HepG2 (cell line): ENCODE results near the gene ANKRD27. TPM values are rescaled to one million over a fixed set of nuclear protein-coding genes. Genes with fewer than 3 reads are reported as not detected.
A peak's percentile ranks its signal among the peaks of the same experiment; 100 is the strongest.
"Not testable (repeated sequence)": the region's sequence is repeated elsewhere in the genome, so short reads cannot be mapped to it uniquely, and the experiment has no call there.

Experiments used
- ATAC-seq: fragments of 200-7000 bp; cut with Tn5 transposase; 3 replicates; pipeline ENCODE4 v1.9.1; 2020; ENCODE audit warnings: mild to moderate bottlenecking, moderate library complexity
- BruUV-seq: library from RNA; stranded (reverse); fragments of 400-500 nt; replicated peaks from 2 replicates; lab custom pipeline; 2021; lab: Mats Ljungman, UMichigan
- CTCF ChIA-PET: fragments of 300-600 bp; formaldehyde crosslinking; extraction: SDS; loops from one replicate; lab custom pipeline; 2021; ENCODE audit warnings: low total read pairs, inconsistent platforms, low intra/inter-chr PET ratio; lab: Yijun Ruan, JAX
- POLR2A ChIA-PET: fragments of 350-600 bp; sonication (Branson Sonifier 250); formaldehyde crosslinking; loops from one replicate; lab custom pipeline; 2020; ENCODE audit warnings: antibody characterized with exemption, inconsistent platforms; lab: Yijun Ruan, JAX
- DNase-seq: peaks from one replicate; pipeline ENCODE4 v3.0.0-alpha.2; 2015; ENCODE audit warnings: low spot score
- FAIRE-seq: peaks from 3 replicates; lab custom pipeline; 2011; peaks lifted over from hg19 to GRCh38; lab: Jason Lieb, UNC
- H2AFZ ChIP-seq: one replicate; pipeline ENCODE4 v1.6.1; 2011; ENCODE audit warnings: low read length, inconsistent platforms
- H3K27ac ChIP-seq: fragments of 300-600 bp; 3 replicates; pipeline ENCODE4 v1.8.0; 2011; ENCODE audit warnings: mixed run types, mild to moderate bottlenecking, mixed read lengths, low read length, inconsistent platforms; ENCODE audit not compliant: insufficient read depth; ENCODE audit errors: extremely low read length
- H3K27me3 ChIP-seq, 2 experiments: fragments of 200-600 bp in 1 of 2; 2 replicates in 1 of 2; 3 replicates in 1 of 2; pipeline versions ENCODE4 v1.6.0 to v1.8.0; 2011; ENCODE audit warnings: low read length in 2 of 2, mild to moderate bottlenecking in 2 of 2, moderate library complexity in 2 of 2, inconsistent platforms in 1 of 2; ENCODE audit not compliant: insufficient read depth in 2 of 2, control insufficient read depth in 1 of 2
- H3K36me3 ChIP-seq, 2 experiments: fragments of 200-600 bp in 1 of 2; replicated peaks in 1 of 2; 2 replicates in 1 of 2; 3 replicates in 1 of 2; pipeline versions ENCODE4 v1.5.1 to v1.8.0; 2011; ENCODE audit warnings: low read length in 2 of 2, inconsistent platforms in 1 of 2; ENCODE audit not compliant: insufficient read depth in 2 of 2, control insufficient read depth in 1 of 2
- H3K4me1 ChIP-seq: 2 replicates; pipeline ENCODE4 v1.5.1; 2012; ENCODE audit warnings: low read length, inconsistent platforms; ENCODE audit not compliant: insufficient read depth
- H3K4me2 ChIP-seq: 2 replicates; pipeline ENCODE4 v1.6.0; 2011; ENCODE audit warnings: low read depth, low read length, inconsistent platforms
- H3K4me3 ChIP-seq, 3 experiments: fragments of 200-600 bp in 1 of 3; sonication (generic), shearing (Covaris generic) in 1 of 3; replicated peaks in 1 of 3; 2 replicates each; pipeline ENCODE4 v1.5.1; 2011 to 2016; ENCODE audit warnings: low read length in 3 of 3, inconsistent platforms in 2 of 3, low read depth in 2 of 3, mild to moderate bottlenecking in 2 of 3, control low read depth in 1 of 3, mixed read lengths in 1 of 3; ENCODE audit not compliant: insufficient read depth in 1 of 3
- H3K79me2 ChIP-seq: one replicate; pipeline ENCODE4 v1.6.1; 2011; ENCODE audit warnings: low read length, inconsistent platforms; ENCODE audit not compliant: insufficient read depth
- H3K9ac ChIP-seq: 2 replicates; pipeline ENCODE4 v1.6.0; 2011; ENCODE audit warnings: mild to moderate bottlenecking, low read depth, low read length, inconsistent platforms; ENCODE audit not compliant: insufficient read depth
- H3K9me3 ChIP-seq: 2 replicates; pipeline ENCODE4 v1.5.1; 2012; ENCODE audit warnings: mild to moderate bottlenecking, low read length
- H4K20me1 ChIP-seq: 2 replicates; pipeline ENCODE4 v1.6.0; 2011; ENCODE audit warnings: inconsistent platforms, mild to moderate bottlenecking, low read length, moderate library complexity; ENCODE audit not compliant: insufficient read depth
- CBFB ChIP-seq: sonication (generic); formaldehyde crosslinking; IDR thresholded peaks from 2 replicates; pipeline ENCODE4 v1.4.0; 2020; ENCODE audit warnings: missing genetic modification reagents
- ETV6 ChIP-seq: sonication (generic); formaldehyde crosslinking; conservative IDR thresholded peaks from 2 replicates; pipeline ENCODE4 v1.4.0; 2020; ENCODE audit warnings: missing genetic modification reagents
- FOXP1 ChIP-seq, 2 experiments: fragments of 450-650 bp in 1 of 2; IDR thresholded peaks; 2 replicates each; pipeline ENCODE4 v1.6.1; 2017 to 2018; ENCODE audit warnings: antibody characterized with exemption in 1 of 2
- ISL2 ChIP-seq: sonication (generic); formaldehyde crosslinking; IDR thresholded peaks from 2 replicates; pipeline ENCODE4 v1.5.0; 2020; ENCODE audit warnings: missing genetic modification reagents
- JDP2 ChIP-seq: sonication (generic); formaldehyde crosslinking; IDR thresholded peaks from 2 replicates; pipeline ENCODE4 v1.8.1; 2022; ENCODE audit warnings: missing genetic modification reagents, borderline replicate concordance
- MIXL1 ChIP-seq: IDR thresholded peaks from 2 replicates; pipeline ENCODE4 v1.6.1; 2016
- NR2F1 ChIP-seq, 2 experiments: fragments of 450-650 bp in 1 of 2; formaldehyde crosslinking in 1 of 2; IDR thresholded peaks; 2 replicates each; pipeline versions ENCODE4 v1.5.0 to v1.6.1; 2016 to 2020; ENCODE audit warnings: mild to moderate bottlenecking in 1 of 2, missing compliant biosample characterization in 1 of 2, missing genetic modification reagents in 1 of 2, moderate library complexity in 1 of 2
- RCOR2 ChIP-seq: IDR thresholded peaks from 2 replicates; pipeline ENCODE4 v1.6.1; 2016; ENCODE audit warnings: missing biosample characterization, missing genetic modification reagents
- ZFP1 ChIP-seq: IDR thresholded peaks from 2 replicates; pipeline ENCODE4 v1.6.1; 2016
- ZNF101 ChIP-seq: sonication (generic); formaldehyde crosslinking; IDR thresholded peaks from 2 replicates; pipeline ENCODE4 v1.4.0; 2020; ENCODE audit warnings: mild to moderate bottlenecking, low read depth, missing genetic modification reagents, borderline replicate concordance
- ZSCAN25 ChIP-seq: sonication (generic); formaldehyde crosslinking; IDR thresholded peaks from 2 replicates; pipeline ENCODE4 v1.8.0; 2022; ENCODE audit warnings: mild to moderate bottlenecking, missing genetic modification reagents
- WGBS: methylation state at CpG from one replicate; pipeline ENCODE4 v1.1.6; 2017; ENCODE audit warnings: low lambda C conversion rate; 5-methylcytosine and 5-hydroxymethylcytosine counted together
- in situ Hi-C: cut with HindIII; loops from 2 replicates; pipeline ENCODE4 v1.10.0; 2017; ENCODE audit warnings: low pct_unique_long_range_greater_than_20kb; ENCODE audit not compliant: extremely low pct_ligation_motif_present
- intact Hi-C: fragments of 100-400 bp; cut with micrococcal nuclease; formaldehyde crosslinking; loops from one replicate; pipeline ENCODE4 v1.10.0; 2022; ENCODE audit not compliant: unreplicated experiment
- polyA plus RNA-seq, 8 experiments: library from polyadenylated mRNA; depleted of rRNA in 3 of 8; stranded (reverse) in 7 of 8; unstranded in 1 of 8; fragments of >200 nt; fragmentation: Illumina TruSeq in 4 of 8; extraction: Trizol in 4 of 8; gene quantifications; 2 replicates each; pipeline versions ENCODE4 v1.2.1 to v1.2.3, GENCODE V29; 2011 to 2016; ENCODE audit warnings: low read depth in 4 of 8, missing spikeins in 1 of 8, mixed read lengths in 1 of 8; ENCODE audit not compliant: insufficient read depth in 1 of 8
- total RNA-seq, 5 experiments: library from RNA; depleted of rRNA; stranded (reverse); fragments of >200 nt; fragmentation: Illumina TruSeq; extraction: Trizol; gene quantifications; 2 replicates each; pipeline ENCODE4 v1.2.3, GENCODE V29; 2016; ENCODE audit warnings: low read depth in 1 of 5
- TF ChIP-seq, protein P1 (sequence below): sonication (generic); formaldehyde crosslinking; IDR thresholded peaks from 2 replicates; pipeline ENCODE4 v1.4.0; 2020; ENCODE audit warnings: missing genetic modification reagents; ENCODE audit errors: not compliant biosample characterization
- TF ChIP-seq, protein P2 (sequence below): sonication (generic); formaldehyde crosslinking; IDR thresholded peaks from 2 replicates; pipeline ENCODE4 v1.8.1; 2023; ENCODE audit warnings: mild to moderate bottlenecking, missing genetic modification reagents, borderline replicate concordance
- TF ChIP-seq, protein P3 (sequence below): conservative IDR thresholded peaks from 2 replicates; pipeline ENCODE4 v1.6.1; 2018; ENCODE audit warnings: missing genetic modification reagents

The ANKRD27 gene
- total and polyA plus RNA-seq, 2 of the 13 experiments (the other 11 are each of a cell fraction or from before 2014, with no cell fraction given), result 22.2 to 23.7 TPM

DNA sequence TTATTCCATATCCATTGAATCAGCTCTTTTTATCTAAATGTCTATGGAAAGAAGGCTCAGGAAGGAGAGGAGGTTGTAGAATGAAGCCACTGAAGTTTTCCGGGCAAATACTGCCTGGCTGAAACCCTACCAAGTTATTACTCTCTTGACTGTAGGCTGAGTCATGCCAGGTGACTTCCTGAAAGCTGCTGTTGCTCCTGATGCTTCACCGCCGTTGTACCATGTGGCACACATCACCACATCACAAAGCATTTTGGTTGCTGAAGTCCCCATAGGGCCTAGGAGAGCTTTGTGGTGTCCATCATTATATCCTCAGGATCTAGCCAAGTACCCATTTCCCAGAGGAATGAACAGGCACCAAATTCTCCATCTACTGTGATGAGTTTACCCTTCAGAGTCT lies 33.5 kb upstream of the ANKRD27 start (continued):
- TF ChIP-seq, protein P1, sequence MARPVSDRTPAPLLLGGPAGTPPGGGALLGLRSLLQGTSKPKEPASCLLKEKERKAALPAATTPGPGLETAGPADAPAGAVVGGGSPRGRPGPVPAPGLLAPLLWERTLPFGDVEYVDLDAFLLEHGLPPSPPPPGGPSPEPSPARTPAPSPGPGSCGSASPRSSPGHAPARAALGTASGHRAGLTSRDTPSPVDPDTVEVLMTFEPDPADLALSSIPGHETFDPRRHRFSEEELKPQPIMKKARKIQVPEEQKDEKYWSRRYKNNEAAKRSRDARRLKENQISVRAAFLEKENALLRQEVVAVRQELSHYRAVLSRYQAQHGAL (CRISPR knock-in tag), result no peak
- no peak for TF ChIP-seq JDP2 (CRISPR knock-in tag)
- no peak for TF ChIP-seq ZSCAN25 (CRISPR knock-in tag)
- TF ChIP-seq, all 625 proteins: peak for 0

DNA sequence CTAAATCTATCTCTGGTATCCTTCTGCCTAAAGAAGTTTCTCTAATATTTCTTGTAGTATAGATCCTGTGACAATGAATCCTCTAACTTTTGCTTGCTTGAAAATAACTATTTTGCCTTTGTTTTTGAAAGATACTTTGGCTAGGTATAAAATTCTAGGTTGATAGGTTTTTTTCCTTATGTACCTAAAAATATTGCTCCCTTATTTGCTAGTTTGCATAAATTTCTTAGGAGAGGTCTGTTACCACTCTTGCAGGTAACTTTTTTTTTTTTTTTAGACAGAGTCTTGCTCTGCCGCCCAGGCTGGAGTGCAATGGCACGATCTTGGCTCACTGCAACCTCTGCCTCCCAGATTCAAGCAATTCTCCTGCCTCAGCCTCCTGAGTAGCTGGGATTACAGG lies 29.0 kb upstream of the ANKRD27 start:
- BruUV-seq, H3K79me2 ChIP-seq, H2AFZ ChIP-seq, ATAC-seq, H3K4me3 ChIP-seq, POLR2A ChIA-PET, DNase-seq, intact Hi-C loops, CTCF ChIA-PET, H3K9ac ChIP-seq, H3K4me2 ChIP-seq, H3K4me1 ChIP-seq, H3K27me3 ChIP-seq, H3K27ac ChIP-seq, FAIRE-seq, in situ Hi-C loops: not testable (repeated sequence)
- peak; percentile 99 for TF ChIP-seq ZFP1 (CRISPR knock-in tag)
- 93% methylated on average over 2 of the region's 2 CpGs for WGBS
- H3K9me3 ChIP-seq, result peaks cover 20% of the 10 kb centered on the region
- peaks cover 1 to 13% of the 10 kb centered on the region in 2 experiments; a peak in 3 of 5 replicates for H3K36me3 ChIP-seq
- H4K20me1 ChIP-seq, result peaks cover 27% of the 10 kb centered on the region

DNA sequence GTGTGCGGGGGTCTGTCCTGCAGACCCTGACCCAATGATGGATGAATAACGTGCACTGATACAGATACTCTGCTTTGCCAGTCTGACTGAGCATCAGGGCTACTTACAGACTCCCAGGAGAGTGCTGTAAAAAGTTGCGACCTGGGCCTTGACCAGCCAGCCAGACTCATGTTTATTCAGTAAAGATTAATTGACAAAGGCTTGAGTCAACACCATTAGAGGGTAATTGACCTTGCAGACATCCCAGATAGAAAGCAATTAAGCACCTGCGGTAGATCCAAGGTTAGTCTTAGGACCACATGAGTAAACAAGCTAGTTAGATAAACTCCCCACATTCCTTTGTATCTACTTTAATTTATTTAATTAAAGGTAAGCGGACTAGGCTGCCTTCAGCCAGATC lies 27.0 kb upstream of the ANKRD27 start:
- in situ Hi-C loops (no loop called here), intact Hi-C loops (no loop called here)
- ChIA-PET POLR2A (no interaction called here), CTCF (no interaction called here)
- Histone ChIP-seq H3K27me3 (no peaks in the 10 kb centered on the region), H2AFZ (no peak overlapping the region), H3K36me3 (peaks cover 1 to 9% of the 10 kb centered on the region in 2 experiments; a peak in 2 of 5 replicates), H3K4me1 (peaks cover under 1% of the 10 kb centered on the region; the same call in 1 of the 2 replicates), H3K9me3 (peaks cover 20% of the 10 kb centered on the region), H3K27ac (no peak overlapping the region), H4K20me1 (peaks cover 30% of the 10 kb centered on the region), H3K79me2 (no peaks in the 10 kb centered on the region), H3K9ac (no peak overlapping the region), H3K4me2 (no peak overlapping the region), H3K4me3 (no peak overlapping the region)
- ATAC-seq (peak; percentile 46; the same call in 2 of the 3 replicates), DNase-seq (peak; percentile 62), FAIRE-seq (no peak)
- BruUV-seq, result no TSS peak
- WGBS, result 45% methylated on average over 5 of the region's 5 CpGs
- TF ChIP-seq, protein P2, sequence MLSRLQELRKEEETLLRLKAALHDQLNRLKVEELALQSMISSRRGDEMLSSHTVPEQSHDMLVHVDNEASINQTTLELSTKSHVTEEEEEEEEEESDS (CRISPR knock-in tag), result no peak
- TF ChIP-seq ZNF101 (CRISPR knock-in tag) (no peak), NR2F1 (CRISPR knock-in tag; IDR thresholded peaks at IDR 0.05) (peak; percentile 59 to 72; a peak in 3 of 4 replicates), RCOR2 (0 out of 2 replicates have a peak, but pooled peaks have one; percentile 57), CBFB (CRISPR knock-in tag) (peak; percentile 96), ETV6 (CRISPR knock-in tag) (no peak), FOXP1 (IDR thresholded peaks at IDR 0.05) (no peak), FOXP1 (CRISPR knock-in tag; IDR thresholded peaks at IDR 0.05) (peak; percentile 65), MIXL1 (CRISPR knock-in tag) (peak; percentile 89), ISL2 (peak; percentile 78)
- TF ChIP-seq, protein P3, sequence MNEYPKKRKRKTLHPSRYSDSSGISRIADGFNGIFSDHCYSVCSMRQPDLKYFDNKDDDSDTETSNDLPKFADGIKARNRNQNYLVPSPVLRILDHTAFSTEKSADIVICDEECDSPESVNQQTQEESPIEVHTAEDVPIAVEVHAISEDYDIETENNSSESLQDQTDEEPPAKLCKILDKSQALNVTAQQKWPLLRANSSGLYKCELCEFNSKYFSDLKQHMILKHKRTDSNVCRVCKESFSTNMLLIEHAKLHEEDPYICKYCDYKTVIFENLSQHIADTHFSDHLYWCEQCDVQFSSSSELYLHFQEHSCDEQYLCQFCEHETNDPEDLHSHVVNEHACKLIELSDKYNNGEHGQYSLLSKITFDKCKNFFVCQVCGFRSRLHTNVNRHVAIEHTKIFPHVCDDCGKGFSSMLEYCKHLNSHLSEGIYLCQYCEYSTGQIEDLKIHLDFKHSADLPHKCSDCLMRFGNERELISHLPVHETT (CRISPR knock-in tag), result no peak
